ENCODE results near the gene P2RX6. TPM values are rescaled to one million over a fixed set of nuclear protein-coding genes. Genes with fewer than 3 reads are reported as not detected.

Gene P2RX6
- total RNA-seq, 2 experiments from 2014 or later, result 0.18 to 0.25 TPM

- POLR2A ChIA-PET, result interaction anchor here (1.1 kb wide), 1 partner anchor 11 kb away, joined by 3 read pairs; no protein-coding TSS in a partner anchor
- intact Hi-C loops (cut with DNase I, micrococcal nuclease), result no loop called here
- H3K36me3 Mint-ChIP-seq (ENCODE audit: low read depth), result peaks cover 11% of the 10 kb centered on the region
- no peaks in the 10 kb centered on the region for H3K27me3 Mint-ChIP-seq
- no peak overlapping the region for H3K4me3 Mint-ChIP-seq
- H3K27ac Mint-ChIP-seq, result no peak overlapping the region
- DNase-seq (no peak), ATAC-seq (no peak)
- CTCF ChIA-PET, result interaction anchor here (0.6 to 1.0 kb wide), 2 partner anchors 9 to 10 kb away, joined by 3 to 4 read pairs; partner anchors contain the start of gene LZTR1
- H3K9me3 Mint-ChIP-seq (ENCODE audit: low read depth), result no peaks in the 10 kb centered on the region
- H3K4me1 Mint-ChIP-seq, result no peaks in the 10 kb centered on the region
Observed at GRCh38 chr22:20990184-20991180, 24.5 kb upstream of the P2RX6 start.

GRCh38 chr22:20991252-20992055 lies 23.5 kb upstream of the P2RX6 start:
- H3K36me3 Mint-ChIP-seq (ENCODE audit: low read depth), result peaks cover 9% of the 10 kb centered on the region
- intact Hi-C loops (cut with DNase I, micrococcal nuclease), result no loop called here
- no peak for ATAC-seq
- H3K27ac Mint-ChIP-seq, result no peak overlapping the region
- ChIA-PET CTCF (no interaction called here), POLR2A (interaction anchor here (1.1 kb wide), 1 partner anchor 12 kb away, joined by 3 read pairs; no protein-coding TSS in a partner anchor)
- H3K9me3 Mint-ChIP-seq (ENCODE audit: low read depth), result no peaks in the 10 kb centered on the region
- H3K27me3 Mint-ChIP-seq, result no peaks in the 10 kb centered on the region
- no peak overlapping the region for H3K4me3 Mint-ChIP-seq
- DNase-seq, result no peak
- H3K4me1 Mint-ChIP-seq, result no peaks in the 10 kb centered on the region

GRCh38 chr22:20992056-20992442 lies 22.9 kb upstream of the P2RX6 start:
- Mint-ChIP-seq H3K4me1 (no peaks in the 10 kb centered on the region), H3K9me3 (ENCODE audit: low read depth) (no peaks in the 10 kb centered on the region), H3K4me3 (no peak overlapping the region), H3K27me3 (no peaks in the 10 kb centered on the region), H3K27ac (no peak overlapping the region), H3K36me3 (ENCODE audit: low read depth) (peaks cover 6% of the 10 kb centered on the region)
- intact Hi-C loops (cut with DNase I, micrococcal nuclease), result no loop called here
- ATAC-seq, result no peak
- CTCF ChIA-PET, result interaction anchor here (0.6 kb wide), 1 partner anchor 70 kb away, joined by 3 read pairs; no protein-coding TSS in a partner anchor
- POLR2A ChIA-PET, result no interaction called here
- no peak for DNase-seq

- Mint-ChIP-seq H3K4me1 (no peaks in the 10 kb centered on the region), H3K27me3 (no peaks in the 10 kb centered on the region), H3K36me3 (ENCODE audit: low read depth) (peaks cover 6% of the 10 kb centered on the region), H3K27ac (no peak overlapping the region), H3K9me3 (ENCODE audit: low read depth) (no peaks in the 10 kb centered on the region), H3K4me3 (no peak overlapping the region)
- ATAC-seq (no peak), DNase-seq (no peak)
- ChIA-PET POLR2A (interaction anchor here (2.0 kb wide), 1 partner anchor 11 kb away, joined by 4 read pairs; the partner anchor contains the start of gene LZTR1), CTCF (interaction anchor here (0.6 kb wide), 1 partner anchor 71 kb away, joined by 3 read pairs; no protein-coding TSS in a partner anchor)
- intact Hi-C loops (cut with DNase I, micrococcal nuclease), result no loop called here
Observed at GRCh38 chr22:20992456-20993303, 22.3 kb upstream of the P2RX6 start.

- no peak for ATAC-seq
- H3K9me3 Mint-ChIP-seq (ENCODE audit: low read depth), result no peaks in the 10 kb centered on the region
- peaks cover 6% of the 10 kb centered on the region for H3K36me3 Mint-ChIP-seq (ENCODE audit: low read depth)
- no peaks in the 10 kb centered on the region for H3K27me3 Mint-ChIP-seq
- ChIA-PET CTCF (no interaction called here), POLR2A (interaction anchor here (2.0 kb wide), 1 partner anchor 11 kb away, joined by 4 read pairs; the partner anchor contains the start of gene LZTR1)
- H3K4me3 Mint-ChIP-seq, result no peak overlapping the region
- intact Hi-C loops (cut with DNase I, micrococcal nuclease), result no loop called here
- DNase-seq, result no peak
- H3K4me1 Mint-ChIP-seq, result peaks cover 3% of the 10 kb centered on the region
- no peak overlapping the region for H3K27ac Mint-ChIP-seq
Observed at GRCh38 chr22:20993304-20994127, 21.4 kb upstream of the P2RX6 start.

- CTCF ChIA-PET, result no interaction called here
- Mint-ChIP-seq H3K27ac (no peak overlapping the region), H3K4me1 (peaks cover 3% of the 10 kb centered on the region), H3K36me3 (ENCODE audit: low read depth) (peaks cover 9% of the 10 kb centered on the region), H3K9me3 (ENCODE audit: low read depth) (no peaks in the 10 kb centered on the region), H3K4me3 (no peak overlapping the region), H3K27me3 (no peaks in the 10 kb centered on the region)
- intact Hi-C loops (cut with DNase I, micrococcal nuclease), result no loop called here
- no peak for ATAC-seq
- POLR2A ChIA-PET, result interaction anchor here (2.0 kb wide), 1 partner anchor 12 kb away, joined by 4 read pairs; the partner anchor contains the start of gene LZTR1
- DNase-seq, result no peak
Observed at GRCh38 chr22:20994128-20994901, 20.6 kb upstream of the P2RX6 start.

- no peak for DNase-seq
- no peak overlapping the region for H3K27ac Mint-ChIP-seq
- ChIA-PET CTCF (no interaction called here), POLR2A (interaction anchor here (2.0 kb wide), 1 partner anchor 13 kb away, joined by 4 read pairs; the partner anchor contains the start of gene LZTR1)
- H3K27me3 Mint-ChIP-seq, result no peaks in the 10 kb centered on the region
- peaks cover 11% of the 10 kb centered on the region for H3K36me3 Mint-ChIP-seq (ENCODE audit: low read depth)
- no peak overlapping the region for H3K4me3 Mint-ChIP-seq
- ATAC-seq, result no peak
- H3K9me3 Mint-ChIP-seq (ENCODE audit: low read depth), result no peaks in the 10 kb centered on the region
- peaks cover 4% of the 10 kb centered on the region for H3K4me1 Mint-ChIP-seq
- intact Hi-C loops (cut with DNase I, micrococcal nuclease), result no loop called here
Observed at GRCh38 chr22:20994902-20995241, 20.1 kb upstream of the P2RX6 start.

GRCh38 chr22:20995329-20996030 lies 19.5 kb upstream of the P2RX6 start:
- Mint-ChIP-seq H3K4me3 (no peak overlapping the region), H3K27me3 (no peaks in the 10 kb centered on the region), H3K27ac (no peak overlapping the region), H3K36me3 (ENCODE audit: low read depth) (peaks cover 12% of the 10 kb centered on the region), H3K9me3 (ENCODE audit: low read depth) (no peaks in the 10 kb centered on the region), H3K4me1 (peaks cover 10% of the 10 kb centered on the region)
- DNase-seq, result no peak
- CTCF ChIA-PET, result no interaction called here
- intact Hi-C loops (cut with DNase I, micrococcal nuclease), result no loop called here
- no peak for ATAC-seq
- POLR2A ChIA-PET, result no interaction called here

- no peaks in the 10 kb centered on the region for H3K9me3 Mint-ChIP-seq (ENCODE audit: low read depth)
- intact Hi-C loops (cut with DNase I, micrococcal nuclease), result no loop called here
- no peaks in the 10 kb centered on the region for H3K27me3 Mint-ChIP-seq
- POLR2A ChIA-PET, result no interaction called here
- no peak overlapping the region for H3K4me3 Mint-ChIP-seq
- no peak for DNase-seq
- H3K36me3 Mint-ChIP-seq (ENCODE audit: low read depth), result peaks cover 14% of the 10 kb centered on the region
- peaks cover 10% of the 10 kb centered on the region for H3K4me1 Mint-ChIP-seq
- no peak overlapping the region for H3K27ac Mint-ChIP-seq
- CTCF ChIA-PET, result no interaction called here
- no peak for ATAC-seq
Observed at GRCh38 chr22:20996031-20996410, 18.9 kb upstream of the P2RX6 start.

Data from activated CD4-positive, alpha-beta T cell treated with anti-CD3 and anti-CD28 coated beads for 36 hours (primary cell).